Breast epithelium (tissue), 3 donors: ENCODE measurements around the gene NPTX1.

ENCODE experiments used
- CTCF ChIP-seq, 3 donors: fragments of 450-650 bp; IDR thresholded peaks; one replicate each; pipeline ENCODE4 v1.5.1; 2016 to 2017; ENCODE audit warnings: antibody characterized with exemption in 3 of 3, mild to moderate bottlenecking in 3 of 3, moderate library complexity in 3 of 3
- POLR2A ChIP-seq: fragments of 450-650 bp; IDR thresholded peaks from one replicate; pipeline ENCODE4 v1.6.1; 2016; ENCODE audit warnings: antibody characterized with exemption, mild to moderate bottlenecking, moderate library complexity
- POLR2AphosphoS5 ChIP-seq, 3 donors: sonication (generic); formaldehyde crosslinking; IDR thresholded peaks; one replicate each; pipeline ENCODE4 v1.6.1; 2017; ENCODE audit warnings: antibody characterized with exemption in 3 of 3

GRCh38 chr17:80513201-80513600, 36.8 kb upstream of the NPTX1 start:
- TF ChIP-seq CTCF (IDR thresholded peaks at IDR 0.05) (no peak), POLR2AphosphoS5 (IDR thresholded peaks at IDR 0.05) (no peak), POLR2A (no peak)
